Mucosa of descending colon (tissue), 3 donors: ENCODE measurements around the gene CAPSL. TPM values are rescaled to one million over a fixed set of nuclear protein-coding genes. Genes with fewer than 3 reads are reported as not detected.
"Not testable (repeated sequence)": the region's sequence is repeated elsewhere in the genome, so short reads cannot be mapped to it uniquely, and the experiment has no call there.

Source experiments
- ATAC-seq: fragments of 200-7000 bp; cut with Tn5 transposase; one replicate; pipeline ENCODE4 v1.9.1; 2020; ENCODE audit warnings: mild to moderate bottlenecking, moderate library complexity
- DNase-seq, 3 donors: peaks; one replicate each; pipeline ENCODE4 v3.0.0-alpha.2; 2020
- H3K36me3 ChIP-seq: fragments of 200-600 bp; one replicate; pipeline ENCODE4 v1.8.0; 2021; ENCODE audit warnings: low read depth, mild to moderate bottlenecking
- H3K4me1 ChIP-seq: fragments of 200-600 bp; one replicate; pipeline ENCODE4 v1.8.0; 2021; ENCODE audit warnings: low read depth, mild to moderate bottlenecking
- H3K4me3 ChIP-seq: fragments of 200-600 bp; one replicate; pipeline ENCODE4 v1.8.0; 2021; ENCODE audit warnings: mild to moderate bottlenecking
- H3K9me3 ChIP-seq: fragments of 200-600 bp; one replicate; pipeline ENCODE4 v1.8.0; 2021; ENCODE audit warnings: mild to moderate bottlenecking
- intact Hi-C, 2 donors: fragments of 100-400 bp; cut with DNase I in 1 of 2; cut with micrococcal nuclease in 1 of 2; formaldehyde crosslinking; loops; one replicate each; pipeline versions ENCODE4 v1.11.0 to v1.11.1; 2022; cut with DNase I, micrococcal nuclease
- total RNA-seq, 3 donors: library from RNA; stranded (reverse); fragmentation: NEBNext Ultra II Directional in 2 of 3; extraction: Animal tissue kit (Norgen Biotek cat#: 25700) in 2 of 3; gene quantifications; one replicate each; pipeline versions ENCODE4 v1.2.1 to v1.2.4, GENCODE V29; 2021 to 2023
- TF ChIP-seq, protein P1 (sequence below): fragments of 200-600 bp; IDR thresholded peaks from one replicate; pipeline ENCODE4 v1.8.0; 2022; ENCODE audit warnings: antibody characterized with exemption, mild to moderate bottlenecking
- donor health status: DM: no; HTN: no; CAD: no; lungs with moderate emphysema.
- donor health status: DM: no; HTN: no; CAD: no.
- donor health status: DM: no; HTN: yes; CAD: no.

CAPSL gene
- total RNA-seq, 3 donors from 2014 or later, result not detected

DNA sequence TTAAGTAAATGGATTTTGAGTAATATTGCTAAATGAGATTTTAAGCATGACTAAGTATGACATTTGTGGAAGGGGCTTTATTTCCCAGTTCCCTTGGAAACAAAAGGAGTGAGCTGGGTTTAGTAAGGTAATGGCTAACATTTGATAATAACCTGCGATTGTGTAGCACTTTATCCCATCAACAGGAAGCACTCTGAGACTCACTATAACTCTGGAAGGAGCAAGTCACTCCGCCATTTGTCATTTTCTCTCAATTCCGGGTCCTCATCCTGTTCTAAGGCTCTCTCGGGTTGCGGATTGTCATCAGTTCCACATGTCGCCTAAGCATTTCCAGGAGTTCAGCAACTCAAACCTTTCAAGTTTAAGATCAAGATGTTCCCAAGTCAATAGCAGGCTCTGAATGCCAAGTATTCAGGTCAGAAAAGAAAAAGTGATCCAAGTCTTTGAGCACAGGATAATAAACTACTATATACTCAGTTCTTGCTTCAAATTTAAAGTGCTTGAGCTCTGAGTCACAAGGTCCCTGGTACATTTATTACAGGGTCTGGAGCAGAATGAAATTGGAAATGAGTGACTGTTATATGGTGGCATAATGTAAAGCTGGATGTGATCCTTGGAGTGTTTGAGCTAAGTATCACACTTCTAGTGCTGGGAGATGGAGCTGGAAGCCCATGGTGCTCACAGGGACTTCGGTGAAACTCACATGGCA lies 39.3 kb downstream of the CAPSL start:
- Histone ChIP-seq H3K4me1 (no peaks in the 10 kb centered on the region), H3K36me3 (no peaks in the 10 kb centered on the region), H3K4me3 (no peak overlapping the region), H3K9me3 (no peaks in the 10 kb centered on the region)
- DNase-seq, result no peak
- intact Hi-C loops, result no loop called here
- TF ChIP-seq, protein P1, sequence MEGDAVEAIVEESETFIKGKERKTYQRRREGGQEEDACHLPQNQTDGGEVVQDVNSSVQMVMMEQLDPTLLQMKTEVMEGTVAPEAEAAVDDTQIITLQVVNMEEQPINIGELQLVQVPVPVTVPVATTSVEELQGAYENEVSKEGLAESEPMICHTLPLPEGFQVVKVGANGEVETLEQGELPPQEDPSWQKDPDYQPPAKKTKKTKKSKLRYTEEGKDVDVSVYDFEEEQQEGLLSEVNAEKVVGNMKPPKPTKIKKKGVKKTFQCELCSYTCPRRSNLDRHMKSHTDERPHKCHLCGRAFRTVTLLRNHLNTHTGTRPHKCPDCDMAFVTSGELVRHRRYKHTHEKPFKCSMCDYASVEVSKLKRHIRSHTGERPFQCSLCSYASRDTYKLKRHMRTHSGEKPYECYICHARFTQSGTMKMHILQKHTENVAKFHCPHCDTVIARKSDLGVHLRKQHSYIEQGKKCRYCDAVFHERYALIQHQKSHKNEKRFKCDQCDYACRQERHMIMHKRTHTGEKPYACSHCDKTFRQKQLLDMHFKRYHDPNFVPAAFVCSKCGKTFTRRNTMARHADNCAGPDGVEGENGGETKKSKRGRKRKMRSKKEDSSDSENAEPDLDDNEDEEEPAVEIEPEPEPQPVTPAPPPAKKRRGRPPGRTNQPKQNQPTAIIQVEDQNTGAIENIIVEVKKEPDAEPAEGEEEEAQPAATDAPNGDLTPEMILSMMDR, result no peak
- ATAC-seq, result no peak

DNA sequence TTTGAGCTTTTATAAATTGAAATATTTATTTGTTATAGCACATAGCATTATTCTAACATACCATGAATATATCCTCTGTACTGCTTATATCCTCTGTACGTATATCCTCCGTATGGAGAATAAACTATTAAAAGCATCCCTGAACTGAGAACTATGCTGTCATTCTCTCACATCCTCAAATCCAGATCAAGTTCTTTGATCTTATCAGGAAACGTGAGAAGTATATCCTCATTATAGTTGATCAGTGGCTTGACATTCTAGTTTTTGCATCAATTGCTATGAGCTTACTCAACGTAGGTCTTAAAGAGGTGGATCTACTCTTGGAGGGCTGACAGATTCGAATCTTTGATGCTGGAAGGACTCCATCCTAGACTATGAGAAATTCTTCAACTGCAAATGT lies 44.3 kb downstream of the CAPSL start:
- ATAC-seq (no peak), DNase-seq (no peak)
- Histone ChIP-seq H3K4me3 (no peak overlapping the region), H3K36me3 (no peaks in the 10 kb centered on the region), H3K9me3 (no peaks in the 10 kb centered on the region), H3K4me1 (no peaks in the 10 kb centered on the region)
- intact Hi-C loops, result no loop called here
- TF ChIP-seq, protein P1, result no peak

DNA sequence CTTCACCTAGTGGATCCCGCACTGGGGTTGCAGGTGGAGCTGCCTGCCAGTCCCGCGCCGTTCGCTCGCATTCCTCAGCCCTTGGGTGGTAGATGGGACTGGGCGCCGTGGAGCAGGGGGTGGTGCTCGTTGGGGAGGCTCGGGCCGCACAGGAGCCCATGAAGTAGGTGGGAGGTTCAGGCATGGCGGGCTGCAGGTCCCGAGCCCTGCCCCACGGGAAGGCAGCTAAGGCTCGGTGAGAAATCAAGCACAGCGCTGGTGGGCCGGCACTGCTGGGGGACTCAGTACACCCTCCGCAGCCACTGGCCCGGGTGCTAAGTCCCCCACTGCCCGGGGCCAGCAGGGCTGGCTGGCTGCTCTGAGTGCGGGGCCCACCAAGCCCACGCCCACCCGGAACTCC lies 45.6 kb downstream of the CAPSL start:
- DNase-seq, intact Hi-C loops, ATAC-seq, H3K4me1 ChIP-seq, H3K9me3 ChIP-seq, H3K36me3 ChIP-seq, H3K4me3 ChIP-seq: not testable (repeated sequence)

DNA sequence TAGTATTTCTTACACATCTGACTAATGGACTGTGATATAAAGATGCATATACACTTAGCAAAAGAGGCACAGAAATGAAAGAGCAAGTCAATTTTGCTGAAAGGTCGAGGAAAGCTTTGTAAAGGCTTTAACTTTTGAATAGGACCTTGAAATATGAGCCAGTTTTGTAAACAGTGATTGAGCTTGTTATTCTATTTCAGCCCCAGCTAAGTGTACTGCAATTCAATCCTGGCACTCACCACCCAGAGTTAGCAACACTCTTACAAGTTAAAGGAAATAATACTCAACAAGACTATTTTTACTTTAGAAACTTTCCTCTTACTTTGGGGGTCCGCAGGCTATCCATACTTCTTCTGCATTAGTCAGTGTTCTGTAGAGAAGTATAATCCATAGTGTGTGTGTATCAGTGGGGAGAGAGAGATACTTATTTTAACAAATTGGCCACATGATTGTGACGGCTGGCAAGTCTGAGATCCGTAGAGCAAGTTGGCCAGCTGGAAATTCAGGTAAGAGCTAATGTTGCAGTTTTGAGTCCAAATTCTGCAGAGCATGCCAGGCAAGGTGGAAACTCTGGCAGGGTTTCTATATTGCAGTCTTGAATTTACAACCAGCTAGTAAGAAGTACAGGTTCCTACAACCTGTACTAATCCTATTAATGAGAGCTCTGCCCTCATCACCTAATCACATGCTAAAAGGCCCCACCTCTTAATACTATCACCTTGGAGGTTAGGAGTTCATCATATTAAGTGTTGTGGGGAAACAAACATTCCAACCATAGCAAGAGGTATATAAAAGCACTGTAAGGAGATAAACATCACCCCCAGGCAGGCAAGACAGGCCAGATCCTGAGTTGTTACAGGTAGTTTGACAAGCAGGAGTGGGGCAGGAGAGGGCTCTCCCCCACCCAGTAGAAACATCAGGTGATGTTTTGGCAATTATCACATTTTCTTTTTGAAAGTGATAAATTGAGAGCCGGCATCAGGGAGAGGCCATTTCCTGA lies 48.1 kb downstream of the CAPSL start:
- intact Hi-C loops, result no loop called here
- DNase-seq (no peak), ATAC-seq (no peak)
- H3K36me3 ChIP-seq, result no peaks in the 10 kb centered on the region
- H3K9me3 ChIP-seq, result no peaks in the 10 kb centered on the region
- H3K4me1 ChIP-seq, result no peaks in the 10 kb centered on the region
- H3K4me3 ChIP-seq, result no peak overlapping the region
- TF ChIP-seq, protein P1, result no peak

DNA sequence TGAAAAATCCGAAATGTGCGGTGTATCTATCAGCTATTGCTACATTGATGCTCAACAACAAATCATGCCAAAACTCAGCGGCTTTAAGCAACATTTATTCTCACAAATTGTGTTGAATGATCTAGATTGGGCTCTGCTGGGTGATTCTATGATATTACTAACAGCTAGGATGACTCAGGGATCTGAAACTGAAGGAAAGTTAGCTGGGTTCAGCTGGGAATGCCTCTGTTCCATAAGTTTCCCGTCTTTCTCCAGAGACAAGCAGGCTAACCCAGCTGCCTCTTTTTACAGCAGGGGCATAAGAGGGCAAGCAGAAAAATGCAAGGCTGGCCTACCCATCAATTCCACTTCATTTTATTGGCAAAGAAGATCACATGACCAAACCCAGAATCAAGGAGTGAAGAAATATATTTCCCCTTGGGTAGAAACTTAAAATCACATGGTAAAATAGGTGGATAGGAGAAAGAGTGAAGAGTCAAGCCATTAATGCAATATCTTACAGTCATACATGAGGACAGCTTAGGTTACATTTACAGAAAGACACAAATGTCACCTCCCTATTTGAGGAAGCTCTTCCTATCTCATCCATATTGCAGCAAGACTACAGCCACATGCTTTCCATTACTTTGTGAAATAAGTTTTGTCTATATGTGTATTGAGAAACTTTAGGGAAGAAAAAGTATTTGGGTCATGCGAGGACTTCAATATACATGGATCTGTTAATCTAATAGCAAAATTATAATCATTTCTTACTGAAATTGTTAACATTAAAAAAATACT lies 50.9 kb downstream of the CAPSL start:
- no peaks in the 10 kb centered on the region for H3K9me3 ChIP-seq
- no peak overlapping the region for H3K4me3 ChIP-seq
- ATAC-seq (no peak), DNase-seq (no peak)
- TF ChIP-seq, protein P1, result no peak
- intact Hi-C loops, result no loop called here
- H3K36me3 ChIP-seq, result no peaks in the 10 kb centered on the region
- no peaks in the 10 kb centered on the region for H3K4me1 ChIP-seq
